ENCODE measurements around the gene MRPL55.

The MRPL55 gene

GRCh38 chr1:228151180-228151925, 42.3 kb upstream of the MRPL55 start:
- DNase-seq (ENCODE audit: low read depth): no peak
- TF ChIP-seq, protein P1, sequence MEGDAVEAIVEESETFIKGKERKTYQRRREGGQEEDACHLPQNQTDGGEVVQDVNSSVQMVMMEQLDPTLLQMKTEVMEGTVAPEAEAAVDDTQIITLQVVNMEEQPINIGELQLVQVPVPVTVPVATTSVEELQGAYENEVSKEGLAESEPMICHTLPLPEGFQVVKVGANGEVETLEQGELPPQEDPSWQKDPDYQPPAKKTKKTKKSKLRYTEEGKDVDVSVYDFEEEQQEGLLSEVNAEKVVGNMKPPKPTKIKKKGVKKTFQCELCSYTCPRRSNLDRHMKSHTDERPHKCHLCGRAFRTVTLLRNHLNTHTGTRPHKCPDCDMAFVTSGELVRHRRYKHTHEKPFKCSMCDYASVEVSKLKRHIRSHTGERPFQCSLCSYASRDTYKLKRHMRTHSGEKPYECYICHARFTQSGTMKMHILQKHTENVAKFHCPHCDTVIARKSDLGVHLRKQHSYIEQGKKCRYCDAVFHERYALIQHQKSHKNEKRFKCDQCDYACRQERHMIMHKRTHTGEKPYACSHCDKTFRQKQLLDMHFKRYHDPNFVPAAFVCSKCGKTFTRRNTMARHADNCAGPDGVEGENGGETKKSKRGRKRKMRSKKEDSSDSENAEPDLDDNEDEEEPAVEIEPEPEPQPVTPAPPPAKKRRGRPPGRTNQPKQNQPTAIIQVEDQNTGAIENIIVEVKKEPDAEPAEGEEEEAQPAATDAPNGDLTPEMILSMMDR (IDR thresholded peaks at IDR 0.05; ENCODE audit: insufficient read depth, low read depth, low read length, missing control alignments): no peak
- no peak overlapping the region for H3K4me3 ChIP-seq (ENCODE audit: low read length)

GRCh38 chr1:228150461-228151179, 41.5 kb upstream of the MRPL55 start:
- DNase-seq (ENCODE audit: low read depth): no peak
- TF ChIP-seq, protein P1 (IDR thresholded peaks at IDR 0.05; ENCODE audit: insufficient read depth, low read depth, low read length, missing control alignments): no peak
- no peak overlapping the region for H3K4me3 ChIP-seq (ENCODE audit: low read length)

GRCh38 chr1:228150120-228150460, 41.0 kb upstream of the MRPL55 start:
- H3K4me3 ChIP-seq (ENCODE audit: low read length): no peak overlapping the region
- DNase-seq (ENCODE audit: low read depth): no peak
- TF ChIP-seq, protein P1 (IDR thresholded peaks at IDR 0.05; ENCODE audit: insufficient read depth, low read depth, low read length, missing control alignments): no peak

DNA sequence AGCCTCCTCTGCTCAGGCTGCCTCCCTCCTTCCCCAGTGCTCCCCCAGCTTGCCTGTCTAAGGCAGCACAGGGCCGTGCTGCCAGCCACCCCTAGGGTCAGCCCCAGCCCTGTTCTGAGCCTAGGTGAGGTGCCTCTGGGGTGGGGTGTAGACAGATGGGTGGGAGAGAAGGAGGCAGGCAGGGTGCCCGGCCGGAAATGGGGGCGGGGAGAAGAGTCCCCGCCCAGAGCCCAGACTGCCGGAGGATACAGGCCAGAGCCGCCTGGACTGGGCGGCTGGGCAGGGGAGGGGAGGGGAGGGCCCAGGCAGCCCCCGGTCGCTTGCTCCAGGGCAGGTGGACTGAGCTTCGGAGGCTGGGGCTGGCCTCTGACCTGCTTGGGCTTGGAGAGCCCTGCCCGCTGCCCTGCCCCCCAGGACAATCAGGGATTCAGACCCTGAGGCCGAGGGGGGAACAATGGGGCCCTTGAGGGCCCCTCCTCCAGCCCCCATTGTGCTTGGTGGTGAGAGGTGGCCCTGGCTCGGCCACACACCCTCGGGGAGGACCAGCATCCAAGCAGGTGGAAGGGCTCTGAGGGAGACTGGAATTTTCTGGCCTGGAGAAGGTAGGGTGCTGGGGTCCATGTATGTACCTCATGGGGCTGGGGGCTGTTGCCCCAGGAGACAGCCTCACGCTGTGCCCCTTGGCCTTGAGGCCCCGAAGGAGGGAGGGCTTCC, 40.5 kb upstream of the MRPL55 start, which contains the start of gene GJC2:
TSS of gene GJC2 (plus strand) at position 525 of the 714 bp plus-strand sequence. CDS start 7,829 bp downstream, outside the sequence.
- DNase-seq (ENCODE audit: low read depth): no peak
- H3K4me3 ChIP-seq (ENCODE audit: low read length): peak within 1 kb of the TSS; percentile 8
- TF ChIP-seq, protein P1 (IDR thresholded peaks at IDR 0.05; ENCODE audit: insufficient read depth, low read depth, low read length, missing control alignments): no peak

GRCh38 chr1:228148935-228149405, 39.9 kb upstream of the MRPL55 start:
- DNase-seq (ENCODE audit: low read depth): no peak
- TF ChIP-seq, protein P1 (IDR thresholded peaks at IDR 0.05; ENCODE audit: insufficient read depth, low read depth, low read length, missing control alignments): no peak

GRCh38 chr1:228148196-228148861, 39.2 kb upstream of the MRPL55 start:
- H3K4me3 ChIP-seq (ENCODE audit: low read length): no peak overlapping the region
- TF ChIP-seq, protein P1 (IDR thresholded peaks at IDR 0.05; ENCODE audit: insufficient read depth, low read depth, low read length, missing control alignments): no peak
- no peak for DNase-seq (ENCODE audit: low read depth)

More at GRCh38 chr1:228148935-228149405, 39.9 kb upstream of the MRPL55 start:
- no peak overlapping the region for H3K4me3 ChIP-seq (ENCODE audit: low read length)

Data from epithelial cell of esophagus (primary cell).